ENCODE measurements around the gene GJD2. TPM values are rescaled to one million over a fixed set of nuclear protein-coding genes. Genes with fewer than 3 reads are reported as not detected.

The GJD2 gene
- total and polyA plus RNA-seq, 4 experiments from 2014 or later, result not detected

DNA sequence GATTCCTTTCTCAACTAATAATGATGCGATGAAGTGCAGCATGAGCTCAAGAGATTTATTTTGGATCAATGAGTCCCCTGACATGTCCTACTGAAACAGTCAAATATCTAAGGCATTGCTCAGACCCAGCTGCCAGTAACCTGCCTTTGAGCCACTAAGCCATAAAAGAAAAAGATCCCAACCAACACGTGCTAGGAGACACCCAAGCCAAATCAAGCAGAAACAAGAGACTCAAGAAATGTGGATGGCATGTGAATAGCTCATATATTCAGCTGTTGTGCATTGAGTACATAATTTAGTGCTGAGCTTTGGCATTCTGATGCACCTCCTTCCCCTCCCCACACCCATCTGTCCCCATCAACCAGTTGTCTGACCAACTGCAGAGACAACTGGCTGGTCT, 29.2 kb downstream of the GJD2 start:
- no peaks in the 10 kb centered on the region for H3K36me3 ChIP-seq (ENCODE audit: insufficient read depth, low read length)
- H3K9me3 Mint-ChIP-seq, result peaks cover 0 to 8% (median under 1%) of the 10 kb centered on the region in 8 donors
- no peak overlapping the region for H3K4me3 ChIP-seq (ENCODE audit: low read length in 2 of 2)
- DNase-seq, result no peak
- H3K27ac Mint-ChIP-seq, result no peak overlapping the region
- peaks cover 35 to 38% of the 10 kb centered on the region in 2 donors for H3K27me3 Mint-ChIP-seq
- H3K4me1 Mint-ChIP-seq, result peaks cover 0 to 12% (median under 1%) of the 10 kb centered on the region in 4 donors
- H3K4me3 Mint-ChIP-seq, result no peak overlapping the region
- no peak overlapping the region for H3K27ac ChIP-seq (ENCODE audit: low read depth, low read length)
- ChIA-PET POLR2A (ENCODE audit: partially characterized antibody) (no interaction called here), CTCF (ENCODE audit: partially characterized antibody) (no interaction called here)
- no peaks in the 10 kb centered on the region for H3K9me3 ChIP-seq (ENCODE audit: control insufficient read depth in 1 of 2, low read length in 2 of 2)
- intact Hi-C loops (cut with micrococcal nuclease), result no loop called here
- H3K36me3 Mint-ChIP-seq, result no peaks in the 10 kb centered on the region
- H3K27me3 ChIP-seq (ENCODE audit: insufficient read depth, low read length), result peaks cover 7% of the 10 kb centered on the region
- no peaks in the 10 kb centered on the region for H3K4me1 ChIP-seq (ENCODE audit: insufficient read depth, low read length)

DNA sequence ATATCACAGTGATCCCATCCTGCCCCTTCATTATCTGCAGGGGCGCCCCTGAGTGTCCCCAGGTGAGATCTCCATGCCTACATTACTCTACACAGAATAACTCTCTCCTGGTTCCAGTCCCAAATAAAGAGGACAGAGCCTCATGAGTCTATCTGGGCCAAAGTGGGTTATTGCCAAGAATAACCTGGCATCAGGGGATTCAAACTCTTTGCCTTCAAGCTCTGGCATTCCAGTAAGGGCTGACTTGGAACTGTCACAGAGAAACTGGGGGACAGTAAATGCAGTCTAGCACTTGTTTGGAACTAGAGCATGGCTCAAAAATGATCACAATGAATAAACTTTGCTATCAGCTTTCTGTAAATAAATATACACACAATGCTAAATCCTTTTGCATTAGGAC, 30.3 kb downstream of the GJD2 start:
- Histone ChIP-seq H3K9me3 (ENCODE audit: control insufficient read depth in 1 of 2, low read length in 2 of 2) (no peaks in the 10 kb centered on the region), H3K4me3 (ENCODE audit: low read length in 2 of 2) (no peak overlapping the region), H3K27me3 (ENCODE audit: insufficient read depth, low read length) (peaks cover 4% of the 10 kb centered on the region), H3K36me3 (ENCODE audit: insufficient read depth, low read length) (no peaks in the 10 kb centered on the region), H3K27ac (ENCODE audit: low read depth, low read length) (no peak overlapping the region), H3K4me1 (ENCODE audit: insufficient read depth, low read length) (no peaks in the 10 kb centered on the region)
- CTCF ChIA-PET (ENCODE audit: partially characterized antibody), result no interaction called here
- DNase-seq, result no peak
- POLR2A ChIA-PET (ENCODE audit: partially characterized antibody), result no interaction called here
- H3K27me3 Mint-ChIP-seq, result peaks cover 35 to 43% of the 10 kb centered on the region in 2 donors
- no peak overlapping the region for H3K27ac Mint-ChIP-seq
- H3K4me3 Mint-ChIP-seq, result no peak overlapping the region
- peaks cover 0 to 12% (median under 1%) of the 10 kb centered on the region in 4 donors for H3K4me1 Mint-ChIP-seq
- intact Hi-C loops (cut with micrococcal nuclease), result no loop called here
- H3K36me3 Mint-ChIP-seq, result no peaks in the 10 kb centered on the region
- peaks cover 0 to 8% (median under 1%) of the 10 kb centered on the region in 8 donors for H3K9me3 Mint-ChIP-seq

- POLR2A ChIA-PET (ENCODE audit: partially characterized antibody), result no interaction called here
- H3K36me3 ChIP-seq (ENCODE audit: insufficient read depth, low read length), result no peaks in the 10 kb centered on the region
- Mint-ChIP-seq H3K27ac (peak overlapping the region in 1 of 7 donors; percentile 27), H3K4me3 (no peak overlapping the region), H3K4me1 (peaks cover 0 to 12% (median under 1%) of the 10 kb centered on the region in 4 donors), H3K36me3 (no peaks in the 10 kb centered on the region), H3K9me3 (peaks cover 0 to 6% (median under 1%) of the 10 kb centered on the region in 8 donors), H3K27me3 (peaks cover 35 to 36% of the 10 kb centered on the region in 2 donors)
- H3K4me1 ChIP-seq (ENCODE audit: insufficient read depth, low read length), result no peaks in the 10 kb centered on the region
- no peak overlapping the region for H3K27ac ChIP-seq (ENCODE audit: low read depth, low read length)
- CTCF ChIA-PET (ENCODE audit: partially characterized antibody), result no interaction called here
- no peak for DNase-seq
- intact Hi-C loops (cut with micrococcal nuclease), result no loop called here
- H3K27me3 ChIP-seq (ENCODE audit: insufficient read depth, low read length), result peaks cover 4% of the 10 kb centered on the region
- H3K9me3 ChIP-seq (ENCODE audit: control insufficient read depth in 1 of 2, low read length in 2 of 2), result no peaks in the 10 kb centered on the region
- H3K4me3 ChIP-seq (ENCODE audit: low read length in 2 of 2), result no peak overlapping the region
Measured at GRCh38 chr15:34722439-34722836, 32.4 kb downstream of the GJD2 start.

- intact Hi-C loops (cut with micrococcal nuclease), result no loop called here
- H3K9me3 Mint-ChIP-seq, result peaks cover 0 to 6% (median 0%) of the 10 kb centered on the region in 8 donors
- H3K27ac Mint-ChIP-seq, result peak overlapping the region in 1 of 7 donors; percentile 27
- peaks cover 0 to 12% (median under 1%) of the 10 kb centered on the region in 4 donors for H3K4me1 Mint-ChIP-seq
- Histone ChIP-seq H3K4me1 (ENCODE audit: insufficient read depth, low read length) (no peaks in the 10 kb centered on the region), H3K9me3 (ENCODE audit: control insufficient read depth in 1 of 2, low read length in 2 of 2) (no peaks in the 10 kb centered on the region), H3K27ac (ENCODE audit: low read depth, low read length) (no peak overlapping the region), H3K27me3 (ENCODE audit: insufficient read depth, low read length) (peaks cover 4% of the 10 kb centered on the region), H3K4me3 (ENCODE audit: low read length in 2 of 2) (no peak overlapping the region), H3K36me3 (ENCODE audit: insufficient read depth, low read length) (no peaks in the 10 kb centered on the region)
- ChIA-PET POLR2A (ENCODE audit: partially characterized antibody) (no interaction called here), CTCF (ENCODE audit: partially characterized antibody) (no interaction called here)
- H3K36me3 Mint-ChIP-seq, result no peaks in the 10 kb centered on the region
- DNase-seq, result no peak
- H3K27me3 Mint-ChIP-seq, result peaks cover 32 to 33% of the 10 kb centered on the region in 2 donors
- no peak overlapping the region for H3K4me3 Mint-ChIP-seq
Measured at GRCh38 chr15:34721802-34722438, 32.9 kb downstream of the GJD2 start.

DNA sequence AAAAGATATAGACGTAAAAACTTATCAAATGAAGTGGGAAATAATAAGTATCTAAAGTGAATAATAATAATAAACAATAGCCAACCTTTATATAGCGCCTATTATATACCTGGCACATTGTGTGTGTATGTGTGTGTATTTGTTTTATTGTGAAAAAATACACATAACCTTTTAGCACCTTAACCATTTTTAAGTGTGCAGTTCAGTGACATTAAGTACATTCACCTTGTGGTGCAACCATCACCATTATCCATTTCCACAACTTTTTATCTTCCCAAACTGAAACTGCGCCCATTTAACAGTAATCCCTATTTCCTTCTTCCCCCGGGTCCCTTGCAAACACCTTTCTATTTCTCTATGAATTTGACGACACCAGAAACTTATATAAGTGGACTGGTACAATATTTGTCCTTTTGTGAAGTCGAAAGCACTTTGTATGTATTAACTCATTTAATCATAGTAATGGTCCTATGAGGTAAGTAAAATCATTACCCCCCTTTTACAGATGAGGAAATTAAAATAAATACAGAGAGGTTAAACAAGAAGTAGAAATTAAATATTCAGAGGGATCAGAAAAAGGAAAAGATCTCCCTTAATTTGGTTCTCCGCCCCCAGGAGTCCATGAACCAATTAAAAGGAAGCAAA, 33.5 kb downstream of the GJD2 start:
- ChIA-PET POLR2A (ENCODE audit: partially characterized antibody) (no interaction called here), CTCF (ENCODE audit: partially characterized antibody) (no interaction called here)
- H3K4me1 ChIP-seq (ENCODE audit: insufficient read depth, low read length), result no peaks in the 10 kb centered on the region
- H3K27ac ChIP-seq (ENCODE audit: low read depth, low read length), result no peak overlapping the region
- H3K4me3 ChIP-seq (ENCODE audit: low read length in 2 of 2), result no peak overlapping the region
- no peaks in the 10 kb centered on the region for H3K36me3 ChIP-seq (ENCODE audit: insufficient read depth, low read length)
- peaks cover 4% of the 10 kb centered on the region for H3K27me3 ChIP-seq (ENCODE audit: insufficient read depth, low read length)
- no peaks in the 10 kb centered on the region for H3K36me3 Mint-ChIP-seq
- H3K27ac Mint-ChIP-seq, result no peak overlapping the region
- peaks cover 0 to 6% (median 0%) of the 10 kb centered on the region in 8 donors for H3K9me3 Mint-ChIP-seq
- H3K27me3 Mint-ChIP-seq, result peaks cover 32 to 34% of the 10 kb centered on the region in 2 donors
- no peaks in the 10 kb centered on the region for H3K9me3 ChIP-seq (ENCODE audit: control insufficient read depth in 1 of 2, low read length in 2 of 2)
- H3K4me3 Mint-ChIP-seq, result no peak overlapping the region
- peaks cover 0 to 12% (median under 1%) of the 10 kb centered on the region in 4 donors for H3K4me1 Mint-ChIP-seq
- intact Hi-C loops (cut with micrococcal nuclease), result no loop called here
- no peak for DNase-seq

DNA sequence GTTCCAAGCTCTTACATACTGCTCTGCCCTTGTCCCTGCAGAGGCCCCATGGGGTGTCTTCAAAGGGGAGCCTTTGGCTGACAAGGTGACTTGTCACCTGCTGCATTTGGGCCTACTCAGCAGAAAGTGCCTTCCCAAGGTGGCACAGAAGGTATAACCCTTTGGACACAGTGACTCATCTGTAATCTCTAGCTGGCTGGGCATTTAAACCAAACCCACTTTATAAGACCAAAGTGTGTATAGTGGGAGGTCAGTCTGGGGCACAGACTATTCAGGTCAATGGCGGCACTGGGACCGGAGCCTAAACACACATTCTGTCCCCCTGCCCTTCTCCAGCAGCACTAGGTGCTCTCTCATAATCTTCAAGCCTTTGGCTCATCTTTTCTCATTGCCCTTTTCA, 35.1 kb downstream of the GJD2 start:
- Mint-ChIP-seq H3K27me3 (peaks cover 21 to 25% of the 10 kb centered on the region in 2 donors), H3K4me3 (no peak overlapping the region), H3K27ac (no peak overlapping the region), H3K9me3 (peaks cover 0 to 6% (median 0%) of the 10 kb centered on the region in 8 donors), H3K36me3 (no peaks in the 10 kb centered on the region), H3K4me1 (peaks cover 0 to 12% (median under 1%) of the 10 kb centered on the region in 4 donors)
- no peak overlapping the region for H3K4me3 ChIP-seq (ENCODE audit: low read length in 2 of 2)
- no peak overlapping the region for H3K27ac ChIP-seq (ENCODE audit: low read depth, low read length)
- no peaks in the 10 kb centered on the region for H3K36me3 ChIP-seq (ENCODE audit: insufficient read depth, low read length)
- no peak for DNase-seq
- intact Hi-C loops (cut with micrococcal nuclease), result no loop called here
- H3K4me1 ChIP-seq (ENCODE audit: insufficient read depth, low read length), result no peaks in the 10 kb centered on the region
- H3K9me3 ChIP-seq (ENCODE audit: control insufficient read depth in 1 of 2, low read length in 2 of 2), result no peaks in the 10 kb centered on the region
- H3K27me3 ChIP-seq (ENCODE audit: insufficient read depth, low read length), result peaks cover 4% of the 10 kb centered on the region
- ChIA-PET CTCF (ENCODE audit: partially characterized antibody) (interaction anchor here (1.1 kb wide), 1 partner anchor 9 kb away, joined by 3 read pairs; no protein-coding TSS in a partner anchor), POLR2A (ENCODE audit: partially characterized antibody) (no interaction called here)

DNA sequence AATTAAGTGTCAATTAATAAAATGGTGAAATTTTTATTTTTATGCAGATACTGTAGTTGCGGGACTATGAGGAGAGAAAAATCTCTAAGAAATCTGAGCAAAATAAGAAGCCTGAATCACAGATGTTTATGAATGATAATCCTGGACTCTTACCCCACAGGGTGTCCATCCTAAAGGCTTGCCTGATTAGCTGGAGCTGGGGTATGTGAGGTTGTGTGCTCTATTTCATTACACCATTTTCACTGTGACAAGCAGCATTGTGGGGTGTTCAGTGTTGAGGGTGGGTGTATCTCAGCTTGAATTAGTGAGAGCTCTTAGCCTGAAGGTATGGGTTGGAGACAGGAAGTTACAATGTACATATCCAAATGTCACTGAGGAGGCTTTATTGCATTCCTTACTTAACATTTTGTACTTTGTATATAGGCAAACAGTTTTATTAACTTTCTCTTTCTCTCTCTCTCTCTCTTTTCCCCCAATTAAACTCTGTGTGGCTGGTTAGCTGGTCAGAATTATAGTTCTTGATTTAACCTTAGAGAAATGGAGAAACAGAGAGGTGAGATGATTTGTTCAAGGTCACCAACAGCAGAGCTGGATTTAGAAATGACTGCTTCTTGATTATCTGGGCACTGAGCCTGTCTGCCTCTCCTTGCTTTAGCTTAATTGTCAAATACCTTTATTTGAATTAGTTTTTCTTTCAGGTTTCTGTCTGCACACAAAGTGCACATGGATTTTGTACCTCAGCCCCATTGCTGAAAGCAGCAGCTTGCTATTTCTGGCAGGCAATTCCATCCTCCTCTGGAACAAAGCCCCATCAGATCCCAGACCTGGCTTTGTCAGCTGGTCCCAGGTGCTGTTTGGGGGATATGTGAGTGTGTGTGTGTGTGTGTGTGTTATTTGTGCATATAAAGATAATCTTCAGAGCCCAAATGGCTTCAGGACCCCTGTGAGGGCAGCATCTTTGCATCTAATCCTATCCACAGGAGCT, 35.8 kb downstream of the GJD2 start:
- intact Hi-C loops (cut with micrococcal nuclease), result no loop called here
- Mint-ChIP-seq H3K9me3 (peaks cover 0 to 6% (median 0%) of the 10 kb centered on the region in 8 donors), H3K36me3 (no peaks in the 10 kb centered on the region), H3K4me3 (no peak overlapping the region), H3K27ac (no peak overlapping the region), H3K27me3 (peaks cover 19 to 23% of the 10 kb centered on the region in 2 donors), H3K4me1 (peaks cover 0 to 12% (median under 1%) of the 10 kb centered on the region in 4 donors)
- no peak overlapping the region for H3K4me3 ChIP-seq (ENCODE audit: low read length in 2 of 2)
- peaks cover 4% of the 10 kb centered on the region for H3K27me3 ChIP-seq (ENCODE audit: insufficient read depth, low read length)
- no peak for DNase-seq
- POLR2A ChIA-PET (ENCODE audit: partially characterized antibody), result no interaction called here
- H3K36me3 ChIP-seq (ENCODE audit: insufficient read depth, low read length), result no peaks in the 10 kb centered on the region
- H3K27ac ChIP-seq (ENCODE audit: low read depth, low read length), result no peak overlapping the region
- CTCF ChIA-PET (ENCODE audit: partially characterized antibody), result interaction anchor here (1.1 kb wide), 1 partner anchor 8 kb away, joined by 3 read pairs; no protein-coding TSS in a partner anchor
- no peaks in the 10 kb centered on the region for H3K9me3 ChIP-seq (ENCODE audit: control insufficient read depth in 1 of 2, low read length in 2 of 2)
- H3K4me1 ChIP-seq (ENCODE audit: insufficient read depth, low read length), result no peaks in the 10 kb centered on the region
